IMR-90 (cell line): Measurements from ENCODE around the gene VGF.
A peak's percentile ranks its signal among the peaks of the same experiment; 100 is the strongest.

ENCODE experiments used
- BHLHE40 ChIP-seq: fragments of 150-350 bp; IDR thresholded peaks from 2 replicates; pipeline ENCODE4 v1.6.1; 2016; ENCODE audit warnings: mild to moderate bottlenecking, low read depth, low read length
- CEBPB ChIP-seq: IDR thresholded peaks from 2 replicates; pipeline ENCODE4 v1.6.1; 2012; ENCODE audit warnings: low read depth, low read length, improper control_type of control experiment
- CHD1 ChIP-seq: IDR thresholded peaks from 2 replicates; pipeline ENCODE4 v1.6.1; 2012; ENCODE audit warnings: low read depth, low read length, improper control_type of control experiment
- FOS ChIP-seq: fragments of 150-350 bp; IDR thresholded peaks from 2 replicates; pipeline ENCODE4 v1.6.1; 2016; ENCODE audit warnings: low read depth, low read length
- MAFK ChIP-seq: IDR thresholded peaks from 2 replicates; pipeline ENCODE4 v1.6.1; 2012; ENCODE audit warnings: low read depth, low read length, improper control_type of control experiment
- MXI1 ChIP-seq: IDR thresholded peaks from 2 replicates; pipeline ENCODE4 v1.6.1; 2012; ENCODE audit warnings: low read depth, mild to moderate bottlenecking, low read length, moderate library complexity, borderline replicate concordance
- NFE2L2 ChIP-seq: fragments of 150-350 bp; IDR thresholded peaks from 2 replicates; pipeline ENCODE4 v1.6.1; 2016; ENCODE audit warnings: low read depth, mild to moderate bottlenecking, low read length
- POLR2A ChIP-seq: IDR thresholded peaks from 2 replicates; pipeline ENCODE4 v1.6.1; 2012; ENCODE audit warnings: mild to moderate bottlenecking, low read depth, low read length
- RAD21 ChIP-seq: IDR thresholded peaks from 2 replicates; pipeline ENCODE4 v1.6.1; 2012; ENCODE audit warnings: low read length, improper control_type of control experiment
- RCOR1 ChIP-seq: IDR thresholded peaks from 2 replicates; pipeline ENCODE4 v1.6.1; 2012; ENCODE audit warnings: mild to moderate bottlenecking, low read length, improper control_type of control experiment; ENCODE audit not compliant: insufficient replicate concordance
- RFX5 ChIP-seq: IDR thresholded peaks from 2 replicates; pipeline ENCODE4 v1.8.0; 2012; ENCODE audit warnings: low read depth, mild to moderate bottlenecking, low read length, moderate library complexity
- SMC3 ChIP-seq: fragments of 150-350 bp; IDR thresholded peaks from 2 replicates; pipeline ENCODE4 v1.6.1; 2016; ENCODE audit warnings: low read depth, mild to moderate bottlenecking, antibody characterized with exemption, low read length, moderate library complexity
- USF2 ChIP-seq: fragments of 150-350 bp; IDR thresholded peaks from 2 replicates; pipeline ENCODE4 v1.6.1; 2017; ENCODE audit warnings: mild to moderate bottlenecking, antibody characterized with exemption, low read length, low read depth
- TF ChIP-seq, protein P1 (sequence below): conservative IDR thresholded peaks from 2 replicates; pipeline ENCODE4 v1.5.1; 2012; ENCODE audit warnings: mild to moderate bottlenecking, low read depth, low read length, improper control_type of control experiment

DNA sequence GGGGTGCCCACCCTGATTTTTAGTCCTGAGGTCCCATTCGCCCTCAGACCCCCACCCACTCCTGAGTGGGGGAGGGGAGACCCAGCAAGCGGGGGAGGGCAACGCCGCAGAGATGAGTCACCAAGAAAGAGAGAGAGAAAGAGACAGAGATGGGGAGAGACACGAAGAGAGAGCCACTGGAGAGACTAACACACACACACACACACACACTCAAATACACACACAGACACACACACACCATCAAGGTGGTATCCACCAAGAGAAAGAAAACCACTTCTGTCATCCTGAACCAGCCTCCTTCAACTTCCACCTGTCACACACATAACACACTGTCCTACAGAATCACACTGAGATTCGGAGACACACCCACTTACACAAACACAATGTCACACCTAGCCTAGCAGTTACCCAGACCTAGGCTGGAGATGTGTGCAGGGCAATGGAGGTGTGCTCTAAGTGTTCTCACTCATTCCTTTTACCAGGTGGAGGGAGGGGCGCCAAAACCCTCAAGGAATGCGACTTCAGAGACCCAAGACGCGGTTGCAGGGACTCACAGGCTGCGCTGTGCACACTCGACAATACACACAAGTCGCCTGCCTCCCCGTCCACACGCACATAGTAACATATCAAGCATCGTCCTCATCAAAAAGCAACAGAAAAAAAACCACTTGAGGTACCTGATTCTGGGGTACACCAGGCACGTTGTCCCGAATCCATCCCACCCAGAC, 3.9 kb upstream of the VGF start:
- TF ChIP-seq, protein P1, sequence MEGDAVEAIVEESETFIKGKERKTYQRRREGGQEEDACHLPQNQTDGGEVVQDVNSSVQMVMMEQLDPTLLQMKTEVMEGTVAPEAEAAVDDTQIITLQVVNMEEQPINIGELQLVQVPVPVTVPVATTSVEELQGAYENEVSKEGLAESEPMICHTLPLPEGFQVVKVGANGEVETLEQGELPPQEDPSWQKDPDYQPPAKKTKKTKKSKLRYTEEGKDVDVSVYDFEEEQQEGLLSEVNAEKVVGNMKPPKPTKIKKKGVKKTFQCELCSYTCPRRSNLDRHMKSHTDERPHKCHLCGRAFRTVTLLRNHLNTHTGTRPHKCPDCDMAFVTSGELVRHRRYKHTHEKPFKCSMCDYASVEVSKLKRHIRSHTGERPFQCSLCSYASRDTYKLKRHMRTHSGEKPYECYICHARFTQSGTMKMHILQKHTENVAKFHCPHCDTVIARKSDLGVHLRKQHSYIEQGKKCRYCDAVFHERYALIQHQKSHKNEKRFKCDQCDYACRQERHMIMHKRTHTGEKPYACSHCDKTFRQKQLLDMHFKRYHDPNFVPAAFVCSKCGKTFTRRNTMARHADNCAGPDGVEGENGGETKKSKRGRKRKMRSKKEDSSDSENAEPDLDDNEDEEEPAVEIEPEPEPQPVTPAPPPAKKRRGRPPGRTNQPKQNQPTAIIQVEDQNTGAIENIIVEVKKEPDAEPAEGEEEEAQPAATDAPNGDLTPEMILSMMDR = no peak
- no peak for TF ChIP-seq POLR2A
- TF ChIP-seq USF2 = no peak
- no peak for TF ChIP-seq MXI1
- no peak for TF ChIP-seq RAD21
- TF ChIP-seq BHLHE40 = no peak
- TF ChIP-seq SMC3 = no peak
- no peak for TF ChIP-seq RFX5
- TF ChIP-seq MAFK = no peak
- no peak for TF ChIP-seq CEBPB
- TF ChIP-seq RCOR1 = no peak
- peak; percentile 65; the same call in 1 of the 2 replicates for TF ChIP-seq FOS
- no peak for TF ChIP-seq CHD1
- TF ChIP-seq NFE2L2 = no peak
